K562 treated with DMSO at 1 percent for 24 hours (cell line): ENCODE results near the gene EML2. TPM values are rescaled to one million over a fixed set of nuclear protein-coding genes. Genes with fewer than 3 reads are reported as not detected.

ENCODE experiments used
- total RNA-seq: library from RNA; unstranded; fragments of 300-600 nt; gene quantifications from 2 replicates; pipeline ENCODE4 v1.2.3, GENCODE V29; 2022; ENCODE audit warnings: low read depth; ENCODE audit not compliant: insufficient read depth

Gene EML2
- 68.5 and 79.4 TPM in 2 replicates for total RNA-seq

GRCh38 chr19:45638930-45639729, at the start of gene EML2:
TSS of gene EML2 (minus strand) at chr19:45639397. CDS start at chr19:45639376, 21 bp downstream.

GRCh38 chr19:45667620-45668341, 28.6 kb upstream of the EML2 start, which contains the start of gene GIPR:
TSS of gene GIPR (plus strand) at chr19:45668221. CDS start at chr19:45669521, 1,300 bp downstream.

GRCh38 chr19:45601524-45602374, 37.4 kb downstream of the EML2 start, which contains the start of gene GPR4:
TSS of gene GPR4 (minus strand) at chr19:45602212. CDS start at chr19:45591866, 10,346 bp downstream.

GRCh38 chr19:45584332-45585157, 54.7 kb downstream of the EML2 start, which contains the start of gene OPA3:
TSS of gene OPA3 (minus strand) at chr19:45584802. CDS start at chr19:45584764, 38 bp downstream.

Other genes starting within 250 kb of the EML2 start
- gene PPP1R13L, start 234.3 kb downstream of the EML2 start, total RNA-seq: 26.1 and 29.9 TPM in 2 replicates
- 3.0 and 4.9 TPM in 2 replicates for gene POLR1G, start 232.8 kb downstream of the EML2 start, total RNA-seq
- gene ERCC1, start 215.5 kb downstream of the EML2 start, total RNA-seq: 73.8 and 79.3 TPM in 2 replicates
- gene FOSB, start 171.4 kb downstream of the EML2 start, total RNA-seq: 1.3 and 1.4 TPM in 2 replicates
- 99.4 and 105 TPM in 2 replicates for gene RTN2, start 142.3 kb downstream of the EML2 start, total RNA-seq
- 12.0 and 14.6 TPM in 2 replicates for gene PPM1N, start 141.0 kb downstream of the EML2 start, total RNA-seq
- gene VASP, start 131.9 kb downstream of the EML2 start, total RNA-seq: 152 and 158 TPM in 2 replicates
- gene OPA3, start 54.6 kb downstream of the EML2 start, total RNA-seq: 13.6 and 13.7 TPM in 2 replicates
- gene GPR4, start 37.2 kb downstream of the EML2 start, total RNA-seq: 0.08 TPM in 1 of 2 replicates, not detected in the other
- gene GIPR, start 28.8 kb upstream of the EML2 start, total RNA-seq: 13.7 and 13.8 TPM in 2 replicates
- gene SNRPD2, start 52.6 kb upstream of the EML2 start, total RNA-seq: 780 and 822 TPM in 2 replicates
- gene QPCTL, start 53.3 kb upstream of the EML2 start, total RNA-seq: 23.3 and 25.2 TPM in 2 replicates
- gene FBXO46, start 91.5 kb upstream of the EML2 start, total RNA-seq: 23.2 and 27.5 TPM in 2 replicates
- gene MEIOSIN, start 94.0 kb upstream of the EML2 start, total RNA-seq: 1.7 and 2.8 TPM in 2 replicates
- gene SIX5, start 129.9 kb upstream of the EML2 start, total RNA-seq: 32.2 and 42.2 TPM in 2 replicates
- 66.7 and 71.9 TPM in 2 replicates for gene DMPK, start 143.1 kb upstream of the EML2 start, total RNA-seq
- gene DMWD, start 153.4 kb upstream of the EML2 start, total RNA-seq: 48.1 and 53.1 TPM in 2 replicates
- 0.36 TPM in 1 of 2 replicates, not detected in the other for gene RSPH6A, start 175.9 kb upstream of the EML2 start, total RNA-seq
- 87.3 and 96.3 TPM in 2 replicates for gene SYMPK, start 223.8 kb upstream of the EML2 start, total RNA-seq
- 9.5 TPM in 2 replicates for gene FOXA3, start 224.9 kb upstream of the EML2 start, total RNA-seq
- 80.4 and 83.3 TPM in 2 replicates for gene IRF2BP1, start 246.7 kb upstream of the EML2 start, total RNA-seq